ENCODE measurements around the gene CRIM1.

CRIM1 gene

GRCh38 chr2:36477746-36478145 is 122.2 kb downstream of the CRIM1 start:
- DNase-seq (ENCODE audit: extremely low read depth in 1 of 2, low read depth in 1 of 2) = no peak

- no peak for DNase-seq (ENCODE audit: extremely low read depth in 1 of 2, low read depth in 1 of 2)
Measured at GRCh38 chr2:36478332-36478738, 122.8 kb downstream of the CRIM1 start.

- DNase-seq (ENCODE audit: extremely low read depth in 1 of 2, low read depth in 1 of 2) = no peak
Measured at GRCh38 chr2:36478999-36479398, 123.4 kb downstream of the CRIM1 start.

- no peak for DNase-seq (ENCODE audit: extremely low read depth in 1 of 2, low read depth in 1 of 2)
Measured at GRCh38 chr2:36479406-36479805, 123.8 kb downstream of the CRIM1 start.

GRCh38 chr2:36480028-36480427 is 124.5 kb downstream of the CRIM1 start:
- no peak for DNase-seq (ENCODE audit: extremely low read depth in 1 of 2, low read depth in 1 of 2)

- no peak for DNase-seq (ENCODE audit: extremely low read depth in 1 of 2, low read depth in 1 of 2)
Measured at GRCh38 chr2:36480636-36481035, 125.1 kb downstream of the CRIM1 start.

- no peak for DNase-seq (ENCODE audit: extremely low read depth in 1 of 2, low read depth in 1 of 2)
Measured at GRCh38 chr2:36481709-36482108, 126.1 kb downstream of the CRIM1 start.

GRCh38 chr2:36482576-36483214 is 127.1 kb downstream of the CRIM1 start:
- no peak for DNase-seq (ENCODE audit: extremely low read depth in 1 of 2, low read depth in 1 of 2)

- DNase-seq (ENCODE audit: extremely low read depth in 1 of 2, low read depth in 1 of 2) = no peak
Measured at GRCh38 chr2:36483290-36483689, 127.7 kb downstream of the CRIM1 start.

GRCh38 chr2:36484454-36484853 is 128.9 kb downstream of the CRIM1 start:
- DNase-seq (ENCODE audit: extremely low read depth in 1 of 2, low read depth in 1 of 2) = no peak

- no peak for DNase-seq (ENCODE audit: extremely low read depth in 1 of 2, low read depth in 1 of 2)
Measured at GRCh38 chr2:36485521-36485920, 129.9 kb downstream of the CRIM1 start.

GRCh38 chr2:36486521-36487044 is 131.0 kb downstream of the CRIM1 start:
- no peak for DNase-seq (ENCODE audit: extremely low read depth in 1 of 2, low read depth in 1 of 2)

- DNase-seq (ENCODE audit: extremely low read depth in 1 of 2, low read depth in 1 of 2) = no peak
Measured at GRCh38 chr2:36487947-36488346, 132.4 kb downstream of the CRIM1 start.

GRCh38 chr2:36489281-36489680 is 133.7 kb downstream of the CRIM1 start:
- no peak for DNase-seq (ENCODE audit: extremely low read depth in 1 of 2, low read depth in 1 of 2)

GRCh38 chr2:36490749-36491148 is 135.2 kb downstream of the CRIM1 start:
- DNase-seq (ENCODE audit: extremely low read depth in 1 of 2, low read depth in 1 of 2) = no peak

- DNase-seq (ENCODE audit: extremely low read depth in 1 of 2, low read depth in 1 of 2) = no peak
Measured at GRCh38 chr2:36492216-36492945, 136.8 kb downstream of the CRIM1 start.

GRCh38 chr2:36493306-36493705 is 137.7 kb downstream of the CRIM1 start:
- no peak for DNase-seq (ENCODE audit: extremely low read depth in 1 of 2, low read depth in 1 of 2)

- no peak for DNase-seq (ENCODE audit: extremely low read depth in 1 of 2, low read depth in 1 of 2)
Measured at GRCh38 chr2:36497570-36498163, 142.1 kb downstream of the CRIM1 start.

GRCh38 chr2:36499128-36499820 is 143.7 kb downstream of the CRIM1 start:
- no peak for DNase-seq (ENCODE audit: extremely low read depth in 1 of 2, low read depth in 1 of 2)

GRCh38 chr2:36500072-36500471 is 144.5 kb downstream of the CRIM1 start:
- DNase-seq (ENCODE audit: extremely low read depth in 1 of 2, low read depth in 1 of 2) = no peak

GRCh38 chr2:36502081-36502480 is 146.5 kb downstream of the CRIM1 start:
- no peak for DNase-seq (ENCODE audit: extremely low read depth in 1 of 2, low read depth in 1 of 2)

Measured in stimulated activated CD8-positive, alpha-beta memory T cell treated with anti-CD3 and anti-CD28 coated beads, Interleukin-7, amount 100 ng/mL, for 48 hours (primary cell).